CD4-positive, alpha-beta T cell (primary cell): ENCODE results near the gene MOB1B. TPM values are rescaled to one million over a fixed set of nuclear protein-coding genes. Genes with fewer than 3 reads are reported as not detected.
A peak's percentile ranks its signal among the peaks of the same experiment; 100 is the strongest.
"Not testable (repeated sequence)": the region's sequence is repeated elsewhere in the genome, so short reads cannot be mapped to it uniquely, and the experiment has no call there.

Experiments used
- ATAC-seq: fragments of 200-7000 bp; cut with Tn5 transposase; one replicate; pipeline ENCODE4 v1.10.0; 2022; ENCODE audit warnings: mild to moderate bottlenecking; ENCODE audit not compliant: poor library complexity
- CTCF ChIA-PET: fragments of 350-600 bp; sonication (Branson Sonifier 250); formaldehyde crosslinking; loops from one replicate; lab custom pipeline; 2021; ENCODE audit warnings: antibody characterized with exemption, inconsistent platforms; lab: Charles Lee
- POLR2A ChIA-PET: fragments of 350-600 bp; sonication (Branson Sonifier 250); formaldehyde crosslinking; loops from one replicate; lab custom pipeline; 2021; ENCODE audit warnings: antibody characterized with exemption, inconsistent platforms; lab: Charles Lee
- DNase-seq, 14 experiments: peaks; one replicate each; pipeline ENCODE4 v3.0.0-alpha.2; 2013 to 2020; ENCODE audit warnings: mixed read lengths in 2 of 14
- H3K27ac ChIP-seq, 2 donors: one replicate each; pipeline versions ENCODE4 v1.5.1 to v1.7.0; 2013; ENCODE audit warnings: low read length in 2 of 2, low read depth in 1 of 2, mild to moderate bottlenecking in 1 of 2
- H3K27me3 ChIP-seq, 2 experiments: 1 replicate in 1 of 2; 2 replicates in 1 of 2; pipeline versions ENCODE4 v1.6.1 to v1.7.0; 2013; ENCODE audit warnings: low read length in 2 of 2, control low read depth in 1 of 2, mild to moderate bottlenecking in 1 of 2, moderate library complexity in 1 of 2; ENCODE audit not compliant: insufficient read depth in 2 of 2, control insufficient read depth in 1 of 2
- H3K36me3 ChIP-seq: one replicate; pipeline ENCODE4 v1.6.1; 2013; ENCODE audit warnings: low read length, control low read depth; ENCODE audit not compliant: insufficient read depth
- H3K4me1 ChIP-seq: one replicate; pipeline ENCODE4 v1.6.1; 2013; ENCODE audit warnings: low read length, control low read depth; ENCODE audit not compliant: insufficient read depth
- H3K4me3 ChIP-seq: one replicate; pipeline ENCODE4 v1.5.1; 2013; ENCODE audit warnings: mild to moderate bottlenecking, low read length, moderate library complexity
- H3K9me3 ChIP-seq, 2 experiments: 1 replicate in 1 of 2; 2 replicates in 1 of 2; pipeline versions ENCODE4 v1.6.1 to v1.7.0; 2013; ENCODE audit warnings: low read length in 2 of 2, mild to moderate bottlenecking in 2 of 2, control low read depth in 1 of 2, moderate library complexity in 1 of 2; ENCODE audit not compliant: control insufficient read depth in 1 of 2, insufficient read depth in 1 of 2
- H3K27ac Mint-ChIP-seq: one replicate; pipeline ENCODE4 v1.8.0; 2020; ENCODE audit warnings: mixed read lengths
- H3K27me3 Mint-ChIP-seq: one replicate; pipeline ENCODE4 v1.8.0; 2021; ENCODE audit warnings: mixed read lengths
- H3K36me3 Mint-ChIP-seq: one replicate; pipeline ENCODE4 v1.8.0; 2021; ENCODE audit warnings: low read depth, mixed read lengths
- H3K4me1 Mint-ChIP-seq: one replicate; pipeline ENCODE4 v1.8.0; 2021; ENCODE audit warnings: low read depth, mixed read lengths
- H3K4me3 Mint-ChIP-seq: one replicate; pipeline ENCODE4 v1.8.0; 2020; ENCODE audit warnings: mild to moderate bottlenecking, mixed read lengths
- H3K9me3 Mint-ChIP-seq: one replicate; pipeline ENCODE4 v1.8.0; 2020; ENCODE audit warnings: mixed read lengths
- CTCF ChIP-seq: fragments of 200-600 bp; IDR thresholded peaks from one replicate; pipeline ENCODE4 v1.8.0; 2022; ENCODE audit warnings: antibody characterized with exemption, mild to moderate bottlenecking
- intact Hi-C, 2 experiments: fragments of 100-400 bp; cut with DNase I in 1 of 2; cut with micrococcal nuclease in 1 of 2; formaldehyde crosslinking; loops; one replicate each; pipeline versions ENCODE4 v1.15.1 to v1.9.0; 2023 to 2025; cut with DNase I, micrococcal nuclease
- total RNA-seq, 174 experiments: library from RNA in 2 of 174; stranded (reverse) in 2 of 174; gene quantifications; one replicate each; pipeline ENCODE4 v1.2.3 and lab custom pipeline; 2021 to 2026

Gene MOB1B
- total RNA-seq, 2 experiments from 2014 or later = 13.1 to 13.4 TPM

- ATAC-seq (no peak), DNase-seq (no peak)
- H3K27me3 ChIP-seq = no peaks in the 10 kb centered on the region
- H3K4me3 ChIP-seq = peak overlapping the region; percentile 95
- no peak for TF ChIP-seq CTCF
- ChIA-PET CTCF (interaction anchor here (0.6 to 2.2 kb wide), 5 partner anchors 10 to 95 kb away, joined by 3 to 13 read pairs (median 3); partner anchors contain the start of gene MOB1B), POLR2A (interaction anchor here (0.6 to 2.2 kb wide), 3 partner anchors 8 to 95 kb away, joined by 4 to 6 read pairs (median 4); partner anchors contain the start of gene MOB1B)
- Mint-ChIP-seq H3K27me3 (no peaks in the 10 kb centered on the region), H3K9me3 (peaks cover 4% of the 10 kb centered on the region), H3K4me1 (peaks cover 94% of the 10 kb centered on the region), H3K4me3 (peak overlapping the region; percentile 93), H3K27ac (peak overlapping the region; percentile 85), H3K36me3 (peaks cover 80% of the 10 kb centered on the region)
- intact Hi-C loops = loop anchor here (10.0 kb wide), 2 partner anchors 162 to 312 kb away; partner anchors contain the start of genes GRSF1 (in 1 of the 2) and UTP3 (in 1 of the 2)
- no peaks in the 10 kb centered on the region for H3K9me3 ChIP-seq
- H3K4me1 ChIP-seq = peaks cover 27% of the 10 kb centered on the region
- H3K27ac ChIP-seq = peak overlapping the region in 1 of 2 donors; percentile 13
- peaks cover 24% of the 10 kb centered on the region for H3K36me3 ChIP-seq
Measured at GRCh38 chr4:70997036-70997435, 94.9 kb downstream of the MOB1B start.

DNA sequence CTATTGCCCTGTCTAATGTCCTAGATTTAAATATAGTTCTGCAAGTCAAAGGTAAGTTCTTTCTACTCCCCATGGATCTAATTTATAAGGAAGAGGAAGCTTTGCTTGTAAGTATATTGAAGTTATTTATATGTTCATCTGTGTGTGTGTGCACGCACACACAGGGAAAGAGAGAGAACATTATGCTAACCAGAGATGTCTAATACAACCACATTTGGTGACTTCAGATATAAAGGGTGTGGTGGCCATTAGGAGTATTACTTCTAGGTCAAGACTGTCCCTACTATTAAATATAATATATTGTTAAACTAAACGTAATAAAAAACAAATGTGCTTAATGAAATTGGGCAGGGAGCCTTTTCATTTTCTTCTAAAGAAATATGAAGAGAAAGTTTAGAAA is 95.4 kb downstream of the MOB1B start:
- H3K9me3 Mint-ChIP-seq = peaks cover 4% of the 10 kb centered on the region
- ATAC-seq = no peak
- TF ChIP-seq CTCF = no peak
- H3K27me3 Mint-ChIP-seq = no peaks in the 10 kb centered on the region
- no peak for DNase-seq
- peaks cover 94% of the 10 kb centered on the region for H3K4me1 Mint-ChIP-seq
- H3K36me3 Mint-ChIP-seq = peaks cover 85% of the 10 kb centered on the region
- Histone ChIP-seq H3K4me1 (peaks cover 26% of the 10 kb centered on the region), H3K4me3 (peak overlapping the region; percentile 95), H3K9me3 (no peaks in the 10 kb centered on the region), H3K27ac (peak overlapping the region in 1 of 2 donors; percentile 13), H3K27me3 (no peaks in the 10 kb centered on the region), H3K36me3 (peaks cover 24% of the 10 kb centered on the region)
- H3K27ac Mint-ChIP-seq = peak overlapping the region; percentile 85
- H3K4me3 Mint-ChIP-seq = peak overlapping the region; percentile 93
- POLR2A ChIA-PET = interaction anchor here (1.3 kb wide), 1 partner anchor 9 kb away, joined by 4 read pairs; no protein-coding TSS in a partner anchor
- intact Hi-C loops = loop anchor here (10.0 kb wide), 2 partner anchors 163 to 313 kb away; partner anchors contain the start of genes GRSF1 (in 1 of the 2) and UTP3 (in 1 of the 2)
- CTCF ChIA-PET = interaction anchor here (0.6 to 1.7 kb wide), 3 partner anchors 9 to 28 kb away, joined by 3 to 5 read pairs (median 3); no protein-coding TSS in a partner anchor

GRCh38 chr4:70999639-71000038 is 97.5 kb downstream of the MOB1B start:
- Histone ChIP-seq H3K4me1 (peaks cover 33% of the 10 kb centered on the region), H3K36me3 (peaks cover 24% of the 10 kb centered on the region)
- H3K4me3 ChIP-seq, ATAC-seq, H3K27ac ChIP-seq, H3K27me3 ChIP-seq, H3K9me3 Mint-ChIP-seq, H3K9me3 ChIP-seq, DNase-seq, H3K4me3 Mint-ChIP-seq, CTCF ChIA-PET, H3K27me3 Mint-ChIP-seq: not testable (repeated sequence)
- Mint-ChIP-seq H3K36me3 (peaks cover 92% of the 10 kb centered on the region), H3K4me1 (peaks cover 100% of the 10 kb centered on the region), H3K27ac (peak overlapping the region; percentile 61)
- intact Hi-C loops = loop anchor here (10.0 kb wide), 2 partner anchors 165 to 315 kb away; partner anchors contain the start of genes GRSF1 (in 1 of the 2) and UTP3 (in 1 of the 2)
- POLR2A ChIA-PET = interaction anchor here (0.7 kb wide), 1 partner anchor 173 kb away, joined by 3 read pairs; no protein-coding TSS in a partner anchor

DNA sequence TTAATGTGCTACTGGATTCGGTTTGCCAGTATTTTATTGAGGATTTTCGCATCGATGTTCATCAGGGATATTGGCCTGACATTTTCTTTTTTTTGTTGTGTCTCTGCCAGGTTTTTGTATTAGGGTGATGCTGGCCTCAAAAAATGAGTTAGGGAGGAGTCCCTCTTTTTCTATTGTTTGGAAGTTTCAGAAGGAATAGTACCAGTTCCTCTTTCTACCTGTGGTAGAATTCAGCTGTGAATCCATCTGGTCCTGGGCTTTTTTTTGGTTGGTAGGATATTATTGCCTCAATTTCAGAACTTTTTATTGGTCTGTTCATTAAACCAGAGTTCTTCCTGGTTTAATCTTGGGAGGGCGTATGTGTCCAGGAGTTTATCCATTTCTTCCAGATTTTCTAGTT is 99.2 kb downstream of the MOB1B start:
- Mint-ChIP-seq H3K27ac (peak overlapping the region; percentile 75), H3K4me3 (peak overlapping the region; percentile 49), H3K4me1 (peaks cover 93% of the 10 kb centered on the region), H3K36me3 (peaks cover 79% of the 10 kb centered on the region)
- ATAC-seq, H3K27ac ChIP-seq, intact Hi-C loops, POLR2A ChIA-PET, DNase-seq, H3K9me3 Mint-ChIP-seq, H3K4me3 ChIP-seq, H3K27me3 ChIP-seq, H3K9me3 ChIP-seq, H3K27me3 Mint-ChIP-seq: not testable (repeated sequence)
- H3K4me1 ChIP-seq = peaks cover 37% of the 10 kb centered on the region
- CTCF ChIA-PET = interaction anchor here (1.6 kb wide), 1 partner anchor 9 kb away, joined by 6 read pairs; no protein-coding TSS in a partner anchor
- peaks cover 27% of the 10 kb centered on the region for H3K36me3 ChIP-seq
